ENCODE measurements around the gene TTLL5.

- no peak for TF ChIP-seq CTCF (IDR thresholded peaks at IDR 0.05)
- TF ChIP-seq POLR2A (IDR thresholded peaks at IDR 0.05): no peak
Measured at GRCh38 chr14:75970989-75971388, 309.9 kb downstream of the TTLL5 start.
